GM19455 (cell line): ENCODE measurements around the gene ETFA.
A peak's percentile ranks its signal among the peaks of the same experiment; 100 is the strongest.

ENCODE experiments used
- ATAC-seq: cut with Tn5 transposase; IDR thresholded peaks from one replicate; pipeline ENCODE4 v1.9.1; 2021; ENCODE audit not compliant: unreplicated experiment

Gene ETFA

GRCh38 chr15:76198456-76199105 lies 112.7 kb downstream of the ETFA start:
- no peak for ATAC-seq

GRCh38 chr15:76197703-76198455 lies 113.4 kb downstream of the ETFA start:
- ATAC-seq = no peak

- no peak for ATAC-seq
Observed at GRCh38 chr15:76196269-76197231, 114.7 kb downstream of the ETFA start.

- ATAC-seq = no peak
Observed at GRCh38 chr15:76195506-76196268, 115.6 kb downstream of the ETFA start.

GRCh38 chr15:76193934-76194333 lies 117.3 kb downstream of the ETFA start:
- no peak for ATAC-seq

GRCh38 chr15:76192715-76193114 lies 118.6 kb downstream of the ETFA start:
- ATAC-seq = no peak

- no peak for ATAC-seq
Observed at GRCh38 chr15:76191539-76192244, 119.6 kb downstream of the ETFA start.

- peak; percentile 79 for ATAC-seq
Observed at GRCh38 chr15:76190751-76191538, 120.3 kb downstream of the ETFA start.

- ATAC-seq = no peak
Observed at GRCh38 chr15:76190070-76190564, 121.2 kb downstream of the ETFA start.

- ATAC-seq = no peak
Observed at GRCh38 chr15:76189106-76189505, 122.2 kb downstream of the ETFA start.

- ATAC-seq = no peak
Observed at GRCh38 chr15:76187163-76187562, 124.1 kb downstream of the ETFA start.

GRCh38 chr15:76185716-76186115 lies 125.6 kb downstream of the ETFA start:
- ATAC-seq = no peak

- ATAC-seq = no peak
Observed at GRCh38 chr15:76184650-76185035, 126.6 kb downstream of the ETFA start.

- no peak for ATAC-seq
Observed at GRCh38 chr15:76183930-76184649, 127.2 kb downstream of the ETFA start.

- peak; percentile 66 for ATAC-seq
Observed at GRCh38 chr15:76181705-76182107, 129.6 kb downstream of the ETFA start.

- no peak for ATAC-seq
Observed at GRCh38 chr15:76180321-76180720, 130.9 kb downstream of the ETFA start.

GRCh38 chr15:76179023-76179422 lies 132.2 kb downstream of the ETFA start:
- ATAC-seq = no peak

GRCh38 chr15:76178296-76179000 lies 132.8 kb downstream of the ETFA start:
- ATAC-seq = no peak
